Measurements from ENCODE around the gene PBX3. TPM values are rescaled to one million over a fixed set of nuclear protein-coding genes. Genes with fewer than 3 reads are reported as not detected.
A peak's percentile ranks its signal among the peaks of the same experiment; 100 is the strongest.

Gene PBX3
- total RNA-seq (2013; cell fraction: nucleolus; rRNA removed): 530 and 531 TPM in 2 replicates
- total RNA-seq (2014; rRNA removed) (22.9 and 24.5 TPM in 2 replicates), total RNA-seq (2014; rRNA removed; fragmentation: Illumina TruSeq; extraction: Trizol) (21.3 and 23.3 TPM in 2 replicates), total RNA-seq (2021) (33.4 and 34.6 TPM in 2 replicates), polyA plus RNA-seq (2011; rRNA removed) (146 and 184 TPM in 2 replicates), polyA plus RNA-seq (2014; fragmentation: Illumina TruSeq; extraction: Trizol) (21.5 and 26.9 TPM in 2 replicates), polyA plus RNA-seq (2014; fragmentation: Nextera tagmentation; extraction: Ambion mirVana) (1 to 10 TPM; 6.7 to 9.1 TPM), polyA plus RNA-seq (2014; rRNA removed) (27.6 and 38.2 TPM in 2 replicates), polyA plus RNA-seq (2016; fragmentation: Nextera tagmentation; extraction: Ambion mirVana) (10 to 100 TPM in 1 of 2 experiments, 1 to 10 TPM in 1; 9.5 to 13.3 TPM), polyA minus RNA-seq (2011; rRNA and poly(A)+ RNA removed) (168 and 196 TPM in 2 replicates), Bru-seq, nascent RNA (percentile 92 among the genes with signal in this experiment), BruChase-seq, experiment 1, labeled RNA remaining after a 6-hour chase (percentile 88 among the genes with signal in this experiment), BruChase-seq, experiment 2, labeled RNA remaining after a 2-hour chase (percentile 93 among the genes with signal in this experiment)
- polyA plus RNA-seq (2011; ENCODE audit: low read depth): 20.7 TPM
- polyA plus RNA-seq (2011; cell fraction: cytosol; rRNA removed): 71.8 and 77.9 TPM in 2 replicates
- 159 and 168 TPM in 2 replicates for polyA plus RNA-seq (2011; cell fraction: nucleus; rRNA removed)
- polyA plus RNA-seq (2012): 26.8 and 29.0 TPM in 2 replicates
- polyA minus RNA-seq (2011; cell fraction: cytosol; rRNA and poly(A)+ RNA removed): 48.8 and 54.7 TPM in 2 replicates
- polyA minus RNA-seq (2011; cell fraction: nucleus; rRNA and poly(A)+ RNA removed): 771 and 1,558 TPM in 2 replicates
- long read RNA-seq, experiment 1, partial matches to known transcripts: 6 of 28 reads
- long read RNA-seq, experiment 1, other reads (novel, unspliced or antisense): 11 of 28 reads
- long read RNA-seq, experiment 2, transcript PBX3-204 (9 exons, 2,775 nt): major isoform, 43 of 226 reads
- long read RNA-seq, experiment 2, transcript PBX3-205 (7 exons, 950 nt): minor isoform, 10 of 226 reads
- long read RNA-seq, experiment 2, transcript PBX3-201 (8 exons, 2,755 nt): minor isoform, 40 of 226 reads
- long read RNA-seq, experiment 2, transcript PBX3-202 (8 exons, 1,130 nt): minor isoform, 14 of 226 reads
- long read RNA-seq, experiment 2, partial matches to known transcripts: 56 of 226 reads
- long read RNA-seq, experiment 2, other reads (novel, unspliced or antisense): 57 of 226 reads

GRCh38 chr9:125747053-125747764, at the start of gene PBX3:
PBX3 (plus strand) TSS chr9:125747373.
- POLR2A ChIA-PET: interaction anchor here (0.8 to 1.4 kb wide), 2 partner anchors 67 to 97 kb away, joined by 3 to 5 read pairs; no protein-coding TSS in a partner anchor
- WGBS (ENCODE audit: insufficient coverage, insufficient replicate concordance, low lambda C conversion rate, missing lambda C conversion rate): under 1% methylated on average over 35 of the region's 107 CpGs
- RAD21 ChIA-PET (ENCODE audit: unreplicated experiment): interaction anchor here (4.4 kb wide), 1 partner anchor 115 kb away, joined by 22 read pairs; no protein-coding TSS in a partner anchor
- no peaks in the 10 kb centered on the region for H4K20me1 ChIP-seq (ENCODE audit: control insufficient read depth, insufficient read depth)
- ATAC-seq: peak; percentile 1; the same call in 2 of the 3 replicates
- H3K79me2 ChIP-seq (ENCODE audit: control insufficient read depth, insufficient read depth, low read length): peaks cover 50% of the 10 kb centered on the region
- H3K9ac ChIP-seq (ENCODE audit: control insufficient read depth, insufficient read depth, low read length): peak within 1 kb of the TSS; percentile 90
- H3K4me1 ChIP-seq (ENCODE audit: control insufficient read depth, insufficient read depth, low read length): peaks cover 7% of the 10 kb centered on the region
- H2AFZ ChIP-seq (ENCODE audit: control insufficient read depth, low read depth, low read length): peak within 1 kb of the TSS; percentile 94
- H3K4me3 ChIP-seq: peak within 1 kb of the TSS; percentile 98
- in situ Hi-C loops (cut with MboI) (no loop called here), intact Hi-C loops (cut with micrococcal nuclease; ENCODE audit: unreplicated experiment) (loop anchor here (5.0 kb wide), 1 partner anchor 190 kb away; no protein-coding TSS in a partner anchor)
- FAIRE-seq: no peak
- H3K9me3 ChIP-seq (replicated peaks; ENCODE audit: control insufficient read depth, insufficient read depth, low read length): no peaks in the 10 kb centered on the region
- peak within 1 kb of the TSS; percentile 96 for H3K4me2 ChIP-seq (ENCODE audit: control insufficient read depth, insufficient read depth)
- H3K27ac ChIP-seq (ENCODE audit: control insufficient read depth, insufficient read depth): peak within 1 kb of the TSS; percentile 89
- SMC1A ChIA-PET (ENCODE audit: uncharacterized antibody, unreplicated experiment): no interaction called here
- CTCF ChIA-PET: no interaction called here
- H3K36me3 ChIP-seq (ENCODE audit: control insufficient read depth in 2 of 2, insufficient read depth in 2 of 2, low read length in 1 of 2): no peaks in the 10 kb centered on the region
- DNase-seq (ENCODE audit: low read depth, low spot score): no peak
- H3K27me3 ChIP-seq (replicated peaks in 1 of 2; ENCODE audit: control insufficient read depth in 2 of 2, insufficient read depth in 2 of 2, low read length in 1 of 2): no peaks in the 10 kb centered on the region
- BruUV-seq (replicated peaks): no TSS peak
- TF ChIP-seq, protein P1, sequence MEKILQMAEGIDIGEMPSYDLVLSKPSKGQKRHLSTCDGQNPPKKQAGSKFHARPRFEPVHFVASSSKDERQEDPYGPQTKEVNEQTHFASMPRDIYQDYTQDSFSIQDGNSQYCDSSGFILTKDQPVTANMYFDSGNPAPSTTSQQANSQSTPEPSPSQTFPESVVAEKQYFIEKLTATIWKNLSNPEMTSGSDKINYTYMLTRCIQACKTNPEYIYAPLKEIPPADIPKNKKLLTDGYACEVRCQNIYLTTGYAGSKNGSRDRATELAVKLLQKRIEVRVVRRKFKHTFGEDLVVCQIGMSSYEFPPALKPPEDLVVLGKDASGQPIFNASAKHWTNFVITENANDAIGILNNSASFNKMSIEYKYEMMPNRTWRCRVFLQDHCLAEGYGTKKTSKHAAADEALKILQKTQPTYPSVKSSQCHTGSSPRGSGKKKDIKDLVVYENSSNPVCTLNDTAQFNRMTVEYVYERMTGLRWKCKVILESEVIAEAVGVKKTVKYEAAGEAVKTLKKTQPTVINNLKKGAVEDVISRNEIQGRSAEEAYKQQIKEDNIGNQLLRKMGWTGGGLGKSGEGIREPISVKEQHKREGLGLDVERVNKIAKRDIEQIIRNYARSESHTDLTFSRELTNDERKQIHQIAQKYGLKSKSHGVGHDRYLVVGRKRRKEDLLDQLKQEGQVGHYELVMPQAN (conservative IDR thresholded peaks at IDR 0.05): peak; percentile 56
- TF ChIP-seq POLR2AphosphoS5 (IDR thresholded peaks at IDR 0.05; ENCODE audit: low read length) (peak; percentile 56; the same call in 1 of the 2 replicates), SMAD5 (IDR thresholded peaks at IDR 0.05; ENCODE audit: low read depth) (no peak), ATF3 (IDR thresholded peaks at IDR 0.05; ENCODE audit: borderline replicate concordance, extremely low read depth, low read depth, low read length) (no peak), EGR1 (IDR thresholded peaks at IDR 0.05; ENCODE audit: borderline replicate concordance in 1 of 2, low read depth in 2 of 2, low read length in 2 of 2) (peak in 1 of 2 experiments; percentile 61; a peak in 1 of 3 replicates), JUNB (IDR thresholded peaks at IDR 0.05) (no peak), CREB1 (IDR thresholded peaks at IDR 0.05; ENCODE audit: low read depth) (no peak), BACH1 (IDR thresholded peaks at IDR 0.05; ENCODE audit: borderline replicate concordance) (no peak), IKZF1 (conservative IDR thresholded peaks at IDR 0.05) (peak; percentile 70), SUZ12 (IDR thresholded peaks at IDR 0.05; ENCODE audit: unreplicated experiment) (no peak), YY1 (IDR thresholded peaks at IDR 0.05; ENCODE audit: low read depth, low read length) (0 out of 2 replicates have a peak, but pooled peaks have one; percentile 13), YBX1 (IDR thresholded peaks at IDR 0.05) (no peak)
- TF ChIP-seq, protein P2, sequence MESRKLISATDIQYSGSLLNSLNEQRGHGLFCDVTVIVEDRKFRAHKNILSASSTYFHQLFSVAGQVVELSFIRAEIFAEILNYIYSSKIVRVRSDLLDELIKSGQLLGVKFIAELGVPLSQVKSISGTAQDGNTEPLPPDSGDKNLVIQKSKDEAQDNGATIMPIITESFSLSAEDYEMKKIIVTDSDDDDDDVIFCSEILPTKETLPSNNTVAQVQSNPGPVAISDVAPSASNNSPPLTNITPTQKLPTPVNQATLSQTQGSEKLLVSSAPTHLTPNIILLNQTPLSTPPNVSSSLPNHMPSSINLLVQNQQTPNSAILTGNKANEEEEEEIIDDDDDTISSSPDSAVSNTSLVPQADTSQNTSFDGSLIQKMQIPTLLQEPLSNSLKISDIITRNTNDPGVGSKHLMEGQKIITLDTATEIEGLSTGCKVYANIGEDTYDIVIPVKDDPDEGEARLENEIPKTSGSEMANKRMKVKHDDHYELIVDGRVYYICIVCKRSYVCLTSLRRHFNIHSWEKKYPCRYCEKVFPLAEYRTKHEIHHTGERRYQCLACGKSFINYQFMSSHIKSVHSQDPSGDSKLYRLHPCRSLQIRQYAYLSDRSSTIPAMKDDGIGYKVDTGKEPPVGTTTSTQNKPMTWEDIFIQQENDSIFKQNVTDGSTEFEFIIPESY (IDR thresholded peaks at IDR 0.05): no peak
